GM19324 (cell line): ENCODE data around the gene LAMTOR3.

ENCODE experiments used
- ATAC-seq: cut with Tn5 transposase; IDR thresholded peaks from one replicate; pipeline ENCODE4 v1.9.1; 2021; ENCODE audit warnings: mild to moderate bottlenecking, moderate library complexity; ENCODE audit not compliant: unreplicated experiment, low FRiP score

LAMTOR3 gene

GRCh38 chr4:99863804-99864203, 30.4 kb downstream of the LAMTOR3 start:
- ATAC-seq, result no peak

GRCh38 chr4:99861120-99861905, 32.9 kb downstream of the LAMTOR3 start:
- ATAC-seq, result no peak

- ATAC-seq, result no peak
Observed at GRCh38 chr4:99860521-99860920, 33.7 kb downstream of the LAMTOR3 start.

GRCh38 chr4:99859618-99860017, 34.6 kb downstream of the LAMTOR3 start:
- no peak for ATAC-seq

- ATAC-seq, result no peak
Observed at GRCh38 chr4:99857307-99857706, 36.9 kb downstream of the LAMTOR3 start.

- ATAC-seq, result no peak
Observed at GRCh38 chr4:99856166-99856565, 38.1 kb downstream of the LAMTOR3 start.

- peak; percentile 66 for ATAC-seq
Observed at GRCh38 chr4:99855678-99856077, 38.5 kb downstream of the LAMTOR3 start.

GRCh38 chr4:99853999-99854398, 40.2 kb downstream of the LAMTOR3 start:
- no peak for ATAC-seq

GRCh38 chr4:99853190-99853589, 41.0 kb downstream of the LAMTOR3 start:
- ATAC-seq, result no peak

GRCh38 chr4:99852199-99852749, 42.0 kb downstream of the LAMTOR3 start:
- no peak for ATAC-seq

GRCh38 chr4:99848591-99849001, 45.6 kb downstream of the LAMTOR3 start:
- peak; percentile 35 for ATAC-seq

GRCh38 chr4:99847362-99847976, 46.8 kb downstream of the LAMTOR3 start:
- ATAC-seq, result peak; percentile 70

GRCh38 chr4:99846891-99847290, 47.3 kb downstream of the LAMTOR3 start:
- no peak for ATAC-seq

- no peak for ATAC-seq
Observed at GRCh38 chr4:99845708-99846469, 48.3 kb downstream of the LAMTOR3 start.

- no peak for ATAC-seq
Observed at GRCh38 chr4:99845179-99845578, 49.0 kb downstream of the LAMTOR3 start.

GRCh38 chr4:99844048-99844447, 50.2 kb downstream of the LAMTOR3 start:
- no peak for ATAC-seq

GRCh38 chr4:99843413-99843812, 50.8 kb downstream of the LAMTOR3 start:
- ATAC-seq, result no peak

- no peak for ATAC-seq
Observed at GRCh38 chr4:99841129-99841528, 53.1 kb downstream of the LAMTOR3 start.

GRCh38 chr4:99838927-99839326, 55.3 kb downstream of the LAMTOR3 start:
- ATAC-seq, result no peak

- ATAC-seq, result no peak
Observed at GRCh38 chr4:99835942-99836341, 58.3 kb downstream of the LAMTOR3 start.

- no peak for ATAC-seq
Observed at GRCh38 chr4:99834569-99834968, 59.7 kb downstream of the LAMTOR3 start.
